GM12891 (cell line): ENCODE data around the gene LRIT3.

Experiments used
- DNase-seq: peaks from one replicate; pipeline ENCODE4 v3.0.0; 2011; ENCODE audit warnings: low spot score; ENCODE audit not compliant: insufficient read length
- FAIRE-seq: peaks from 2 replicates; lab custom pipeline; 2011; peaks lifted over from hg19 to GRCh38; lab: Jason Lieb, UNC
- PAX5 ChIP-seq: IDR thresholded peaks from 2 replicates; pipeline ENCODE4 v1.6.1; 2011; ENCODE audit warnings: low read length, moderate library complexity, mild to moderate bottlenecking; ENCODE audit not compliant: insufficient read depth, severe bottlenecking
- POLR2A ChIP-seq: IDR thresholded peaks from 2 replicates; pipeline ENCODE4 v1.6.1; 2011; ENCODE audit warnings: low read depth, low read length, control low read depth
- POLR2AphosphoS5 ChIP-seq: IDR thresholded peaks from 2 replicates; pipeline ENCODE4 v1.6.1; 2011; ENCODE audit warnings: low read depth, low read length, control low read depth
- POU2F2 ChIP-seq: IDR thresholded peaks from 2 replicates; pipeline ENCODE4 v1.6.1; 2011; ENCODE audit warnings: low read depth, mild to moderate bottlenecking, control low read depth, low read length, moderate library complexity
- SPI1 ChIP-seq: IDR thresholded peaks from 2 replicates; pipeline ENCODE4 v1.6.1; 2011; ENCODE audit warnings: low read depth, low read length, control low read depth
- TAF1 ChIP-seq: IDR thresholded peaks from 2 replicates; pipeline ENCODE4 v1.6.1; 2011; ENCODE audit warnings: low read depth, low read length, control low read depth

The LRIT3 gene

DNA sequence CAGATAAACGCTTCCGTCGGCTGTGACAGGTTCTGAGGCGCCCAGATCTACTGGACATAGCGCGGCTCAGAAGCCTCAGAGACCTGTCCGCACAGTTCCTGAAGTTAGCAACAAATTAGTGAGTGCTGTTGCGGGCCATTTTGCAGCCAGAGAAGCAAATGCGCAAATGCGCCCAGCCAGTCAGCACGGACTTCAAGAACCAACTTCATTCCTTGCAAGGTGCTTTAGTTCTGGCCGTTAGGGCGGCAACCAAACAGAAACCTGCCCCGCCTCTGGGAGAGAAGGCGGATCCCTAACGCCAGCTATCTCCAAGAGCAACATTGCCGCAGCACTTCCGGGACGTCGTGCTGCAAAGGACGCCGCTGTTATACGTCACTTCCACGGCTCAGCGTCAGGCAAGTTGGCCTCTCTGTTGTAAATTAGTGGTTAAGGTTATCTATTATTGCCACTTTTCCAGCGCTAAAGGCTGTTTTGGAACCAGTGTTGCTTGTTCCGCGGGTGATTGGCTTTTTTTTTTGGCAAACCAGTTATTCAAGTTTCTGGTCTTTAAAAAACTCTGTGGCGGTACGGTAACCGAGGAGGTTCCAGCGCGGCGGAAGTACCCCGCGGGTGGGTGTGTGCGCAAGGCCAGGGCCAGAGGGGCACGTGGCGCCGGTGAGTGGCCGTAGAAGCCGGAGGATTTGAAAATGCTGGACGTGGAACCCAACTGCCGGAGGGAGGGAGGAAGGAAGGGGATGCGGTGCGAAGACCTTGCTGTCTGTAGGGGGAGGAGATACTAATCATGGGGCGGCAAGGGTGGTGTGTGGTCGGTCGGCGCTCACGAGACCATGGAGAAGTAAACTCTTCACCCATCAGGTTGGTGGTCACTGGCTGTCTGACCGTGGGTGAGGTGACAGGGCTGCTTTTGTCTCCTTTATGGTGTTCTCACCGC is 32.5 kb upstream of the LRIT3 start, which contains the start of gene GAR1:
TSS of gene GAR1 (plus strand) at position 612 of the 931 bp plus-strand sequence. CDS start 403 bp downstream, outside the sequence.
- FAIRE-seq (peak; percentile 98), DNase-seq (peak; percentile 69)
- TF ChIP-seq POLR2AphosphoS5 (peak; percentile 77), TAF1 (peak; percentile 65; the same call in 1 of the 2 replicates), POU2F2 (no peak), PAX5 (no peak), POLR2A (peak; percentile 83), SPI1 (no peak)

DNA sequence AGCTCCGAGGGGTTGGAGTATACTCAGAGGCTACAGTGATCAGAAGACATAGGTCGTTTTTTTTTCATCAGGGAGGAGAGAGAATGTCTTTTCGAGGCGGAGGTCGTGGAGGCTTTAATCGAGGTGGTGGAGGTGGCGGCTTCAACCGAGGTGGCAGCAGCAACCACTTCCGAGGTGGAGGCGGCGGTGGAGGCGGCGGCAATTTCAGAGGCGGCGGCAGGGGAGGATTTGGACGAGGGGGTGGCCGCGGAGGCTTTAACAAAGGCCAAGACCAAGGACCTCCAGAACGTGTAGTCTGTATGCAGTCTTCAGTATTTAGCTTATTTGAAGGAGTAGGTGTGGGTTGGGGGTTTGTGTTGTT is 31.8 kb upstream of the LRIT3 start:
- no peak for TF ChIP-seq POLR2A
- no peak for TF ChIP-seq POLR2AphosphoS5
- TF ChIP-seq POU2F2 = no peak
- TF ChIP-seq TAF1 = no peak
- no peak for TF ChIP-seq PAX5
- TF ChIP-seq SPI1 = no peak
- FAIRE-seq = no peak
- DNase-seq = peak; percentile 6

DNA sequence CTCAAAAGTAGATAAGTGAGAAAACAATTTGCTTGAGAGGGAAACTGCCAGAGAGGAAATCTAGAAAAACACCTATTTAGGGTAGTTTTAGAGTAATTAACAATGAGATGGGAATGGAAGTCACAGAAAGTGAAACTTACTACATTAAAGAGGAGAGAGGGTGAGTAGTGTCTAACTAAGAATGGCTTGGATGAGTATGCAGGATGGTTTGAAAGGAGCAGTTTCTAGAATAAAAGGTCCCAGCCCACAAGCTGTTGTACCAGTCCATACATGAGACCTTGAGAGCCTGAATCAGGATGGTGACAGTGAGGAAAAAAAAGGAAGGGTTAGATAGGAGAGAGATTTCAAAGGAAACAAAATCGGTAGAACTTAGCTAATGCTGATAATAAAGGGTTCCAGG is 31.0 kb upstream of the LRIT3 start:
- no peak for FAIRE-seq
- TF ChIP-seq POU2F2 (no peak), TAF1 (no peak), PAX5 (no peak), SPI1 (no peak), POLR2AphosphoS5 (no peak), POLR2A (no peak)
- DNase-seq = no peak

DNA sequence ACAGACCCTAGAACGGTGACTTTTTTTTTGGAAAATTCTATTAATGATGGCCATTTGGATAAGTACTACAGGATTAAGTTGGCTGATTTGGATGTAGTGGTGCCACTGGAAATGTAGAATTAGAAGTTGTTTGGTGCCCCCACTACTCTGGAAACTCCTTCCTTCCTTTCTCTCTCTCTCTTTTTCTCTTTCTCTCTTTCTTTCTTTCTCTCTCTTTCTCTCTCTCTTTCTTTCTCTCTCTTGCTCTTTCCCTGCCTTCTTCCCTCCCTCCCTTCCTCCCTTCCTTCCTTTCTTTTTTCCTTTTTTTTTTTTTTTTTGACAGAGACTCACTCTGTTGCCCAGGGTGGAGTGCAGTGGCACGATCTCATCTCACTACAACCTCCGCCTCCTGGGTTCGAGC is 29.6 kb upstream of the LRIT3 start:
- TF ChIP-seq POU2F2 (no peak), POLR2A (no peak), SPI1 (no peak), TAF1 (no peak), POLR2AphosphoS5 (no peak), PAX5 (no peak)
- no peak for DNase-seq
- no peak for FAIRE-seq

DNA sequence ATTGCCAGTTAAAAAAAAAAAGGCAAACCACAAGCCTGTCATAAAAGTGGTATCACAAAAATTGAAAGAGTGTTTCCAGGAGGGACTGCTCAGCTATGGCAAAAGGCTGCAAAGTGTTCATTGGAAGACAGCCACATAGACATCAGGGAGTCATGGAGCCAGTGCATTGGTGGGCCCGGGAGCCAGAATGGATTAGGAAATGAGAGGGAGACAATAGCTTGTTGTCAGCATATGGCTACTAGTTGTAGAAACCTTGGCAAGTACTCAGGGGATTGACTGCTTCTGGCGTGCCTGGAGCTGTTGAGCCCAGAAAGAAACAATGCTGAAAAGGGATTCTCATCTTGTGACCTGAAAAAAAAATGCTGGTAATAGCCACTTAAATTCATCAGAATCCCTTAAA is 27.3 kb upstream of the LRIT3 start:
- DNase-seq = no peak
- FAIRE-seq = no peak
- TF ChIP-seq POU2F2 (no peak), PAX5 (no peak), SPI1 (no peak), POLR2AphosphoS5 (no peak), TAF1 (no peak), POLR2A (no peak)

DNA sequence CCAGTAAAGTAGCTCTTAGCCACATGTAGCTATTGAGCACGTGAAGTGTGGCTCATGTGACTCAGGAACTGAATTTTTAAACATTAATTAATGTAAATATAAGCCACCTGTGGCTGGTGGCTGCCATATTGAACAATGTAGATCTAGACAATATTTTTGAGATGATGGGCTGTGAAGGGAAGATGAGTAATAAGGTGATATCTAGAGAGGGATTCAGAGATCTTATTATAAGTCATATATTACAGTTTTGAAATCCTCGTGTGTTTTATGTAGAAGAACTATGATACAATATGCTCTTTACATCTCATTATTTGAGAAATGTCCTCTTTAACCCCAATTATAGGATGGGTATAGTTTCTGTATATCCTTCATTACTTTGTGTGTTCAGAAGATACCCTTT is 26.7 kb upstream of the LRIT3 start:
- FAIRE-seq = no peak
- no peak for DNase-seq
- TF ChIP-seq POU2F2 (no peak), TAF1 (no peak), POLR2A (no peak), SPI1 (no peak)

DNA sequence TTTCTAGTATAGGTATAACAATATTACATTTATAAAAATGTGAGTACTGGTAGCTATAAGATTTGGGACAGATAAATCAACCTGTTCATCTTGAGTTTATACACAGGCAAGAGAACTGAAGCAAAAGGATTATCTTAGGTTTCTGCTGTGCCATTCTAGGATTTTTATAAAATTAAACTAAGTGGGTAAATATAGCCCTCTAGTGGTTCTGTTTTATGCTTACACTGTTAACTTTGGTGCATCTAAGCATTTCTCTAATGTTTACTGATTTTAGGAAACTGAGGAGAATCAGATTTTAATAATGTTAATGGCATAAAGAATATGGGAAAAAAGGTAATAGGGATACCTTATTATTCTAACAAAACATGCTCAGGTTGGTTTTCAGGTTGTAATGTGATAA is 21.2 kb upstream of the LRIT3 start:
- DNase-seq (no peak), FAIRE-seq (no peak)
- TF ChIP-seq SPI1 = no peak
- TF ChIP-seq POU2F2 = no peak
- no peak for TF ChIP-seq TAF1
- no peak for TF ChIP-seq POLR2A
- no peak for TF ChIP-seq POLR2AphosphoS5
- no peak for TF ChIP-seq PAX5

DNA sequence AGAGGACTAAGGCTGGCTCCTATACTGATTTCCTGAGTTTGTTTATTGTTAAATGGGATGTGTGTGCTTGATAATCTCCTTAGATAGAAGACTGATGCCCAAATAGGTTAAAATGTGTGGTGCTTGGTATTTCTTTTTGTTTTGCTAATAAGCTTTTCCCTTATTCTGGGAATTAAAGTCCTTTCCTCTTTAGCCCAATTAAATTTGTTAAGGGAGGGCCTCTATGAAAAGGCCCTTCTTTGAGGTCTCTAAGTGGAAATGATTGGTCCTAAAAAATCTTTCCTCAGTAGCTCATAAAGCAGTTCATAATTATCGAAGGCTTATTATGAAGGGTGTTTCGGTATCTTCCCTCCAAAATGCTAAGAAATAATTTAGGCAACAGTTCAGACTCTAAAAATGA is 20.2 kb upstream of the LRIT3 start, which contains the start of gene RRH:
TSS of gene RRH (plus strand) at position 301 of the 400 bp plus-strand sequence. CDS start at position 357, 56 bp downstream.
- DNase-seq (no peak), FAIRE-seq (no peak)
- TF ChIP-seq TAF1 = no peak
- no peak for TF ChIP-seq POLR2AphosphoS5
- TF ChIP-seq PAX5 = no peak
- TF ChIP-seq POLR2A = no peak
- no peak for TF ChIP-seq SPI1
- no peak for TF ChIP-seq POU2F2

DNA sequence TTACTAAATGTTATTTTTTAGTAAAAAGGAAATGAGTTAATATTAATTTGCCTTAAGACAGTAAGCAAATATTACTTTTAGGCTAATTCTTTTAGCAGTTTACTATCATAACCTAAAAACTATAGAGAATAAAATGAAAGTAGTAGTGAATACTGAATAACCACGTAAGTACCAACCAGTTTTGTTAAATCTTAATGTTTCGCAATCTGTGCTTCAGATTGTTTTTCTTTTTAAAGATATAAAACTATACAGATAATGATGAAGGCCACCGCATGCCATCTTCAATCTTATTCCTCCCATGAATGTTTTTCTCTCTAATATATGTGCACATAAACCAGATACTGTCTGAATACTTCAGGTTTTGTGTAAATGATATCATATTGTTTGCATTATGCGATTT is 14.2 kb upstream of the LRIT3 start:
- DNase-seq = no peak
- TF ChIP-seq TAF1 (no peak), POU2F2 (no peak), POLR2A (no peak), PAX5 (no peak), SPI1 (no peak), POLR2AphosphoS5 (no peak)
- no peak for FAIRE-seq

DNA sequence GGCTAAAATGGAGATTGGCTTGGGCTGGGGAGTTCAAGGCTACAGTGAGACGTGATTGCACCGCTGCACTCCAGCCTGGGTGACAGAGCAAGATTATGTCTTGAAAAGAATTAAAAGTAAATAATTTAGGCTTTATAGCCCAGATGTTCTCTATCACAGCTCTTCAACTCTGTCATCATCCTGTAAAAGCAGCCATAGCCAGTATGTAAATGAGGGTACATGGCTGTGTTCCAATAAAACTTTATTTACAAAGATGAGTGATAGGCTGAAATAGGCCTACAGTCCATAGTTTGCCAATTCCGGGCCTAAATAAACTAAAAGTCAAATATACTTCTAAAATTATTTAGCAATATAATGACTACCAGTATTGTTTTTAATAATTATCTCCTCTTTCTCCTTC is 10.9 kb upstream of the LRIT3 start:
- TF ChIP-seq PAX5 (no peak), POU2F2 (no peak), TAF1 (no peak), POLR2A (no peak), POLR2AphosphoS5 (no peak), SPI1 (no peak)

More for the DNA sequence above, 10.9 kb upstream of the LRIT3 start:
- no peak for DNase-seq
- FAIRE-seq = no peak
